Uterus (tissue), 2 donors: Measurements from ENCODE around the gene SH3PXD2A.

Experiments
- CTCF ChIP-seq, 4 experiments: fragments of 200-600 bp in 2 of 4; fragments of 450-650 bp in 2 of 4; sonication (generic) in 2 of 4; IDR thresholded peaks; one replicate each; pipeline ENCODE4 v1.5.1; 2016 to 2019; ENCODE audit warnings: antibody characterized with exemption in 4 of 4, mild to moderate bottlenecking in 2 of 4, moderate library complexity in 1 of 4
- POLR2A ChIP-seq, 2 donors: fragments of 450-650 bp; IDR thresholded peaks; one replicate each; pipeline ENCODE4 v1.6.1; 2016; ENCODE audit warnings: antibody characterized with exemption in 2 of 2, mild to moderate bottlenecking in 1 of 2, moderate library complexity in 1 of 2

DNA sequence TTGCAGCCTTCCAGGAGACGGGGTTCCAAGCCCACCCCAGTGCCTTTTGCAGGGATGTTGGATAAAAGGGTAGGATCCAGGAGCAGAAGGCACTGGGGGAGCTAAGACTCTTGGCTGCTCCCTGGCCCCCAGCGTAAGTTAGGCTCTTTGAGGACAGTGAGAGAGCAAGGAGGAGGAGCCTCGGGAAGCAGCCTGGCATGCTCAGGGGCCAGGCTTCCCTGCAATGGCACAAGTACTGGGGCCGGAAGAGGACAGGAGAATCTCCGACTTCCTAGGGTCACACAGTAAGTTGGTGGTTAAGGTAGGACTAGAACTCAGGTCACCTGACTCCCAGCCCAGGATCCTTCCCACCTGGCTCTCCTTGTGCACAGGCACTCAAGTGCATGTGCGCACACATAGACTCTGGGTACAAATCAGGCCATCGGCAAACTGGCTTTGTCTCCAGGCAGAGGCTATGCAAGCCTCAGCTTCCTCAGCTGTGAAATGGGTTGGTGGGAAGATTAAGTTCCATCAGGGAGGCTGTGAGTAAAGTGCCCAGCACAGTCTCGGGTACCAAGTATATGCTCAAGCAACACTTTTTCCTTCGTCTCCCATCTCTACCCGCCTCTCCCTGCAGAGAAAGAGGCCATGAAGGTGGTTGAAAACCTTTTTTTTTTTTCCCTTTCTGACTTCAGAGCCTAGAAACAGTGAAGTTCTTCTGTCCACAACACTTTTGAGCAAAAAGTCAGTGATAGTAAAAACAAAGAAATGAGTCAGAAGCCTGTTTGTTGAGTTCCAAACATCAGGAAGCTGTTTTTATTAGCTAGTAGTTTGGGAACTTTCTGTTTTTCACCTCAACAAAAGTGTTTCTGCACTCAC is 282.8 kb downstream of the SH3PXD2A start:
- TF ChIP-seq CTCF (IDR thresholded peaks at IDR 0.05) (no peak), POLR2A (IDR thresholded peaks at IDR 0.05) (no peak)
